Measurements from ENCODE around the gene SPOCK1. TPM values are rescaled to one million over a fixed set of nuclear protein-coding genes. Genes with fewer than 3 reads are reported as not detected.
"Not testable (repeated sequence)": the region's sequence is repeated elsewhere in the genome, so short reads cannot be mapped to it uniquely, and the experiment has no call there.

Gene SPOCK1
- total RNA-seq, 4 donors from 2014 or later, result 22.7 to 117 (median 41.8) TPM

GRCh38 chr5:136985785-136986475, 513.2 kb downstream of the SPOCK1 start:
- ATAC-seq (ENCODE audit: low FRiP score), result no peak
- no peak for TF ChIP-seq CTCF (IDR thresholded peaks at IDR 0.05)
- no peak for DNase-seq (ENCODE audit: low spot score)

- no peak for ATAC-seq (ENCODE audit: low FRiP score)
- TF ChIP-seq CTCF (IDR thresholded peaks at IDR 0.05), result no peak
- no peak for DNase-seq (ENCODE audit: low spot score)
Measured at GRCh38 chr5:136984772-136985446, 514.2 kb downstream of the SPOCK1 start.

- TF ChIP-seq CTCF (IDR thresholded peaks at IDR 0.05), result no peak
- ATAC-seq (ENCODE audit: low FRiP score) (no peak), DNase-seq (ENCODE audit: low spot score) (no peak)
Measured at GRCh38 chr5:136981936-136982335, 517.2 kb downstream of the SPOCK1 start.

GRCh38 chr5:136979131-136979530, 520.0 kb downstream of the SPOCK1 start:
- TF ChIP-seq CTCF (IDR thresholded peaks at IDR 0.05), result no peak
- ATAC-seq (ENCODE audit: low FRiP score) (no peak), DNase-seq (ENCODE audit: low spot score) (no peak)

GRCh38 chr5:136963504-136963903, 535.6 kb downstream of the SPOCK1 start:
- DNase-seq (ENCODE audit: low spot score), result no peak
- no peak for ATAC-seq (ENCODE audit: low FRiP score)
- no peak for TF ChIP-seq CTCF (IDR thresholded peaks at IDR 0.05)

- TF ChIP-seq CTCF (IDR thresholded peaks at IDR 0.05), result no peak
Measured at GRCh38 chr5:136957428-136957827, 541.7 kb downstream of the SPOCK1 start.

GRCh38 chr5:136954142-136954541, 545.0 kb downstream of the SPOCK1 start:
- not testable (repeated sequence) for ATAC-seq (ENCODE audit: low FRiP score); DNase-seq (ENCODE audit: low spot score)

More at GRCh38 chr5:136957428-136957827, 541.7 kb downstream of the SPOCK1 start:
- no peak for ATAC-seq (ENCODE audit: low FRiP score)
- no peak for DNase-seq (ENCODE audit: low spot score)

- ATAC-seq (ENCODE audit: low FRiP score); DNase-seq (ENCODE audit: low spot score): not testable (repeated sequence)
Measured at GRCh38 chr5:136953346-136954069, 545.6 kb downstream of the SPOCK1 start.

Measured in omental fat pad (tissue), 4 donors.